GM21447 (cell line): ENCODE results near the gene CCDC85C.
A peak's percentile ranks its signal among the peaks of the same experiment; 100 is the strongest.

ENCODE experiments used
- ATAC-seq: cut with Tn5 transposase; IDR thresholded peaks from one replicate; pipeline ENCODE4 v1.9.1; 2021; ENCODE audit not compliant: unreplicated experiment

CCDC85C gene

GRCh38 chr14:99479906-99480869 lies 123.8 kb downstream of the CCDC85C start, which contains the start of gene SETD3:
Gene SETD3 (minus strand): TSS chr14:99480859. CDS start chr14:99465805, 15,054 bp downstream.
- peak; percentile 8 for ATAC-seq

GRCh38 chr14:99479160-99479905 lies 124.7 kb downstream of the CCDC85C start:
- no peak for ATAC-seq

GRCh38 chr14:99478128-99478527 lies 125.9 kb downstream of the CCDC85C start:
- ATAC-seq, result no peak

- no peak for ATAC-seq
These were observed 127.1 kb downstream of the CCDC85C start for GRCh38 chr14:99476864-99477263.

GRCh38 chr14:99475660-99476059 lies 128.3 kb downstream of the CCDC85C start:
- ATAC-seq, result no peak

- ATAC-seq, result no peak
These were observed 128.8 kb downstream of the CCDC85C start for GRCh38 chr14:99475179-99475578.

- ATAC-seq, result no peak
These were observed 130.5 kb downstream of the CCDC85C start for GRCh38 chr14:99473458-99473857.

GRCh38 chr14:99472937-99473336 lies 131.1 kb downstream of the CCDC85C start:
- ATAC-seq, result no peak

- ATAC-seq, result no peak
These were observed 132.3 kb downstream of the CCDC85C start for GRCh38 chr14:99471731-99472130.

GRCh38 chr14:99468836-99469592 lies 135.0 kb downstream of the CCDC85C start:
- ATAC-seq, result no peak

GRCh38 chr14:99468081-99468480 lies 135.9 kb downstream of the CCDC85C start:
- no peak for ATAC-seq

GRCh38 chr14:99467336-99468078 lies 136.5 kb downstream of the CCDC85C start:
- no peak for ATAC-seq

- ATAC-seq, result no peak
These were observed 137.2 kb downstream of the CCDC85C start for GRCh38 chr14:99466758-99467157.

GRCh38 chr14:99465288-99465687 lies 138.7 kb downstream of the CCDC85C start:
- ATAC-seq, result no peak

GRCh38 chr14:99463974-99464373 lies 140.0 kb downstream of the CCDC85C start:
- ATAC-seq, result no peak

- ATAC-seq, result no peak
These were observed 141.8 kb downstream of the CCDC85C start for GRCh38 chr14:99462210-99462609.

- ATAC-seq, result no peak
These were observed 142.5 kb downstream of the CCDC85C start for GRCh38 chr14:99461411-99462085.

- ATAC-seq, result no peak
These were observed 143.2 kb downstream of the CCDC85C start for GRCh38 chr14:99460793-99461192.

GRCh38 chr14:99459481-99460100 lies 144.4 kb downstream of the CCDC85C start:
- ATAC-seq, result no peak
